GM10847 (cell line): ENCODE results near the gene KCTD10.

ENCODE experiments used
- POLR2A ChIP-seq: IDR thresholded peaks from 2 replicates; pipeline ENCODE4 v1.6.1; 2011; ENCODE audit not compliant: insufficient read length; ENCODE audit errors: extremely low read depth

KCTD10 gene

DNA sequence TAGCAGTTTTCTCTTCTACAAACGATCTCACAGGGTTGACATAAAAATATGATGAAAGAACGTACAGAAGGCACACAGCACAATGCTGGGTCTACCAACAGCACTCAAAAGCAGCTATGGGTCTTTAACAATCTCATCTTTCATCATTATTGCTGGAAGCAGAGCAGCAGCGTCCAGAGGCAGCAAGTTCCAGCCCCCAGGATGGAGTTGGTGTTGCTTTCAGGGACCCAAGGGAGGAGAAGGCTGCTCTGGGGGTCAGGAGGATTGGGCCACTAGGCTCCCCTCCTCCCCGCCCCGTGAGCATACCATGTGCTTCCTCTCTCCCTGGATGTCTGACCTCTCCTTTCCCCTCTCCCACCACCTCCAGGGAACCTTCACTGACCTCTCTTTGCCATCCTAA is 13.3 kb downstream of the KCTD10 start:
- no peak for TF ChIP-seq POLR2A

DNA sequence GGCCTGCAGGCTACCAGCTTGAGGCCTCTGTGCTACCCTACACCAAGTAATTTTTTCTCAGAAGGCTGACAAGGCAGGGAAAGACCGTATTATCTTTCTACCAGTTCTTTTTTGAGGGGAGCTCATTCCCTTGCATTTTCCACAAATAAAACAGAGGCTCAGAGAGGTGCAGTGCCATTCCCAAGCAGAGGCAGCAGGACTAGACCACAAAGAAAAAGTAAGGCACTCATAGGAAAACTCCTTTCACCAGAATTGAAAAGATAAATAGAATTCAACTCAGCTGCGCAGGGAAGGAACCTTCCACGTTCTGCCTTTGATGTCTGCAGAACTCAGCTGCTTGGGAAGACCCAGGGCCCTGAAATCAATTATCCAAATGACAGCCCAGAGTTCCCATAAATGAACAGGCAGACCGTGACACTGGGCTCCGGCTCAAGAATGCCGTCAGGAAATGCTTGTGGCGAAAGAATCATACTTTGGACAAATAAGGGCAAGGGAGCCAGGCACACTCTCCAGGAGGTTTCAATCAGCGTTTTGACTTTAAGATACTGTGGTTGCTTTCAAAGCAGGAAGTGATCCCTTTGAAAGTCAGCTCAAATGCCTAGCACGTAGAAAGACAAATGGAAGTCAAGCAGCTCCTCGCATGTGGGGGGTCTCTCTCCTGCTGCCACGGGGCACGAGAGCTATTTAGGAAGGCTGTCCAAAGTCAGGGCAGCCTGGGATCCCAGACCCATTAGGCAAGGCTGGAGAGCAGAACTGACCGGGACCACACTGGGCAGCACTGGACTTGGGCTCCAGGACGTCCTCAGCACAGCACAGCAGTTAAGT is 14.0 kb downstream of the KCTD10 start:
- TF ChIP-seq POLR2A = no peak

DNA sequence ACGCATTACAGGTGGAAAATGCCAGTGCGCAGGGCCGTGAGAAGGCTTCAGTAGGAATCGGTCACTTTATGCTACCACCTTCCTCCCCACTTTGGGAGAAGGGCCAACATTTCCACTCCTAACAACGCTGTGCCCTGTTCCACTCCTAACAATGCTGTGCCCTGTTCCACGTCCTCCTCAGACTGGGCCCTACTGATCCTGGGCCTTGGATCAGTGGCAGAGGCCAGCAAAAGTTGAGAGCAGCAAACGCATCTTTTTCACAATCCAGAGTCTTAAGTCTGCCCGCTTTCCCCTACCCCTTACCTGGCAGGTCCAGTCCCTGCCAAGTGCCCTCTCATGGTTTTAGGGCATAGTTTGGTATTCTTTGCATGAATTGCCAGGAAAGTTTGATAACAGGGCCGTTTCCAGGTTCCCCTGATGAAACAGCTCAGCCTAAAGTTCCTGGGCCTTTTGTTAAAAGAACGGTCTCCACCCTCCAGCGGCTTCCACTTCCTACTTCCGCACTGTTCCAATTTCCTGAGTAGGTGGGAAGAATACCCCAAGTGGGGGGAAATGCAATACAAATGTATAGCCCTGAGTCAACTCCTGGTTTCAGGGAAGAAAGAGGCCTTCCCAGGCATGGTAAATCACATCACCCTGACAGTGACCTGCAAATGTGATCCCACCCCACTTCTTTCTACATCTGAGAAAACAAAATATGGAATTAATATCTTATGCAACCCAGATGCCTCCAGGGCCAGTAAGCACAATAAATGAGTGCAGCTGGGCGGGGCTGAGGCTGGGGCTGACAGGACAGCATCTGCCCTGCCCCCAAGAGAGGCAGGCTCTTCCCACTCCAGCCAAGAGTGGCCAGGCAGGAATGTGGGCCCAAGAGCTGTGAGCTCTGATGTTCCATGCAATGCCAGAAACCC is 15.0 kb downstream of the KCTD10 start:
- no peak for TF ChIP-seq POLR2A

DNA sequence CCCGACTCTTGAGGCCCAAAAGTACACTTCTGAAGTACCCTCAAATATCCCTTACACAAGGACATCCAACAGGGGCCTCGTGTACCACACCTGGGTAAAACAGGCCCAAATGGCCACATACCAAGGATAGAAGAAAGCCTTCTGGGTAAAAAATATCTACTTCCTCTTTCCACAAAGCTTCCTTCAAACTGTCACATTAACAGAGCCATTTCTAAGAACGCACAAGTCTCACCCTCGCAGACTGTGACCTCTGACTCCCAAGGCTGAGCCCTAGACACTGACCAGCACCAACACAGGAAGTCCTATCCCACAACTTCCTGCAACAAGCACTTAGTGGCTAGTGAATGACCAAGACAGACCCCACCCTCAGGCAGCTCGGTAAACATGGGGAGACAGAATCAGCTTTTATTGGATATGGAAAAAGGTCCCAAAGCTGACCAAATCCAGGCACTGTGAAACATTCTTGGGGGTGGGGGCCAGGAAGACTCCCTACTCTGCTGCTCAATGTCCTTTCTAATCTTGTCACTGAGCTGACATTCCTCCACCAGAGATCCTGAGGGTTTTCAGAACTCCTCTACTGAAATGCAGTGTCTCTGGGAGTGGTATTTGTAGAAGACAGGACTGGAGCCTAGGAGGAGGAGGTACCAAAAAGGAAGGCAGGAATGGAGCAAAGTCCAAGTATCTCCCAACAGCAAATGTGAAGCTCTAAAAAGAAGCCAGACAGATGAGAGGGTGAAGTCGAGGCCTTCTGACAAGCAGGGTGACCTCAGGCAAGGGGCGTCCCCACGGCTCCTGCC is 15.9 kb downstream of the KCTD10 start:
- TF ChIP-seq POLR2A = no peak

DNA sequence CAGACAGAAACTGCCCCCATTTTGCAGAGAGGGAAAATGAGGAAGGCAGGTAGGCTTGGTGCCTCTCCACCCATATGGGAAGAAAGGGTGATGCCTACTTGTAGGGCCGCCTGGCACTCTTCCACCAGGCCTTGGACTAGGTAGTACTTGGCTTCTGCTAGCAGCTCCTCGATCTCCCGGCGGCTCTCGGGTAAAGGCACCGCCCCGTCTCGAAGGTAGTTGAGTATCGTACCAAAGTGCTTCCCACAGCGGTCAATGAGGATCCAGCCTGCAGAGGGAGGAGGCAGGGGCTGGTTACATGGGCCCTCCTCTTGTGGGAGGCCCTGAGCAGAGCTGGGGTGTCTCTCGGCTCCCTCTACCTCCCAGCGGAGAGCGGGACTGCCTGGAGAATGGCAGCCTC is 16.6 kb downstream of the KCTD10 start:
- TF ChIP-seq POLR2A = no peak

- no peak for TF ChIP-seq POLR2A
These were observed 17.9 kb downstream of the KCTD10 start for GRCh38 chr12:109459247-109459646.

GRCh38 chr12:109458771-109459208 is 18.3 kb downstream of the KCTD10 start:
- no peak for TF ChIP-seq POLR2A

DNA sequence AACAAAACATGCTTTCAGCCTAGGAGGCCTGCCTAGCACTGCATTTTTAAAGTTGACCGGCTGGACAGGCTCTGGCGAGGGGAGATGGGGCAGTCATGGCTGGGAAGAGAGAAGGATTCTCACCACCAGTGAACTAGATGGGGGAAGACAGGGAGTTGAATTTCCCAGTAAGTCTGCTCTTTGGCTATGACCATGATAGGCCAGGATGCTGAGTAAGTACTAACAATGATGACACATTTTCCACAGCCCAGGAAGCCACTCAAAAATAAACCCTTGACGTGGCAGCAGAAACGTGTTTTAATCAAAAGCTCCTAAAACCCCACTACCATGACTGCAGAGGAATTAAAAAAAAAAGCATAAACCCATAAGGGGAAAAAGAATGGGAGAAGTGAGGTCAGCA is 19.0 kb downstream of the KCTD10 start:
- TF ChIP-seq POLR2A = no peak

- no peak for TF ChIP-seq POLR2A
These were observed 21.4 kb downstream of the KCTD10 start for GRCh38 chr12:109455706-109456105.

GRCh38 chr12:109452489-109452888 is 24.6 kb downstream of the KCTD10 start:
- no peak for TF ChIP-seq POLR2A

GRCh38 chr12:109451400-109451799 is 25.7 kb downstream of the KCTD10 start:
- TF ChIP-seq POLR2A = no peak

GRCh38 chr12:109450980-109451379 is 26.1 kb downstream of the KCTD10 start:
- no peak for TF ChIP-seq POLR2A

DNA sequence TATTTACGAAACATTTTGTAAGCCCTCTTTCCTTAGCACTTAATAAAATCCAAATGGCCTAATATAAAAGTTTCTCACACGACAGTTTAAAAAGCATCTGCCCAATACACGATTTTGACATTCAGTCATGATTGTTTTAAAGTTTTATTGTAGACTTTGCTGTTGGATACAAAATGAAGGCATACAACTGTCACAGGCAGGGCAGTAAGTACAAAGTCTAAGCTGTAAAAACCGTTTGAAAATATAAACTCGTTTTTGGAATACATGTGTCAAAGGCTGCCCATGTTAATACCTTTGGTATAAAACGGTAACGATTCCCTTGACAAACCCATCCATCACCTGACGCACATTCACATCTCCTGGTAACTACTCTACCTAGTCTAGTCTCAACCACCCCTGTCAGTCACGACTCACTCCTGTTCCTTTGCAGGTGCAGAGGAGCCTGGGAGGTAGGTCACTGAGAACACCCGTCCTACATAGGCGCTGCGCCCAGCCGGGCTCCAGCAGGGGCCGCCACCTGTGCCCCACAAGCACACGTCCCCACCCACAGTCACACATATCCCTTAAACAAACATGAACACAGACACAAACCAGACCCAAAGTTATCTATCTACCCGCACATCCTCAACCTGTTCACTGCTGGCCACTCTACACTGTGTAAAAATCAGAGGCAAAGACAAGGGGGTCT is 27.1 kb downstream of the KCTD10 start:
- TF ChIP-seq POLR2A = no peak

GRCh38 chr12:109448707-109449390 is 28.3 kb downstream of the KCTD10 start:
- no peak for TF ChIP-seq POLR2A
